Panc1 (cell line): Measurements from ENCODE around the gene SLC9A7. TPM values are rescaled to one million over a fixed set of nuclear protein-coding genes. Genes with fewer than 3 reads are reported as not detected.

ENCODE experiments used
- ATAC-seq: fragments of 200-7000 bp; cut with Tn5 transposase; 2 replicates; pipeline ENCODE4 v1.9.1; 2020; ENCODE audit warnings: mild to moderate bottlenecking, moderate library complexity
- BruUV-seq: library from RNA; stranded (reverse); fragments of 400-500 nt; replicated peaks from 2 replicates; lab custom pipeline; 2021; lab: Mats Ljungman, UMichigan
- CTCF ChIA-PET: fragments of 300-600 bp; sonication (Branson Sonifier 250); formaldehyde crosslinking; loops from one replicate; lab custom pipeline; 2022; ENCODE audit warnings: antibody characterized with exemption; lab: Charles Lee
- POLR2A ChIA-PET: fragments of 300-600 bp; sonication (Branson Sonifier 250); formaldehyde crosslinking; loops from one replicate; lab custom pipeline; 2022; ENCODE audit warnings: antibody characterized with exemption; lab: Charles Lee
- DNase-seq: peaks from one replicate; pipeline ENCODE4 v3.0.0-alpha.2; 2010; ENCODE audit warnings: low read depth, low spot score
- H3K27ac ChIP-seq: 2 replicates; pipeline ENCODE4 v1.5.1; 2011; ENCODE audit warnings: mild to moderate bottlenecking, low read length, inconsistent platforms
- H3K27me3 ChIP-seq: fragments of 200-500 bp; sonication (Bioruptor generic); 2 replicates; pipeline ENCODE4 v1.6.0; 2014; ENCODE audit warnings: low read length, inconsistent platforms; ENCODE audit not compliant: control insufficient read depth, insufficient read depth
- H3K36me3 ChIP-seq: fragments of 200-500 bp; sonication (Bioruptor generic); 2 replicates; pipeline ENCODE4 v1.5.1; 2014; ENCODE audit warnings: inconsistent platforms, mild to moderate bottlenecking, low read length, moderate library complexity; ENCODE audit not compliant: control insufficient read depth, insufficient read depth
- H3K4me1 ChIP-seq: 2 replicates; pipeline ENCODE4 v1.5.1; 2011; ENCODE audit warnings: inconsistent platforms, mild to moderate bottlenecking, low read length, moderate library complexity; ENCODE audit not compliant: control insufficient read depth, insufficient read depth
- H3K4me3 ChIP-seq, 2 experiments: 2 replicates each; pipeline ENCODE4 v1.5.1; 2011 to 2012; ENCODE audit warnings: low read depth in 2 of 2, low read length in 2 of 2, mild to moderate bottlenecking in 2 of 2, inconsistent platforms in 1 of 2, moderate library complexity in 1 of 2
- H3K9me3 ChIP-seq: fragments of 200-500 bp; sonication (Bioruptor generic); 2 replicates; pipeline ENCODE4 v1.5.1; 2014; ENCODE audit warnings: low read depth, mild to moderate bottlenecking, inconsistent platforms, low read length, moderate library complexity; ENCODE audit not compliant: control insufficient read depth, insufficient read depth
- CTCF ChIP-seq: fragments of 450-650 bp; IDR thresholded peaks from 2 replicates; pipeline ENCODE4 v1.5.1; 2017; ENCODE audit warnings: mild to moderate bottlenecking
- POLR2AphosphoS5 ChIP-seq: IDR thresholded peaks from 2 replicates; pipeline ENCODE4 v1.6.1; 2012; ENCODE audit warnings: mild to moderate bottlenecking, low read depth, low read length, moderate library complexity
- SIN3A ChIP-seq: IDR thresholded peaks from 2 replicates; pipeline ENCODE4 v1.6.1; 2012; ENCODE audit warnings: low read depth, mild to moderate bottlenecking, low read length, moderate library complexity, borderline replicate concordance; ENCODE audit not compliant: insufficient read depth
- TCF7L2 ChIP-seq: IDR thresholded peaks from 2 replicates; pipeline ENCODE4 v1.6.1; 2011; ENCODE audit warnings: mild to moderate bottlenecking, low read depth, low read length, inconsistent platforms
- in situ Hi-C: cut with HindIII; loops from 2 replicates; pipeline ENCODE4 v1.10.0; 2016; ENCODE audit warnings: low sequenced_read_pairs, low pct_unique_long_range_greater_than_20kb
- intact Hi-C: fragments of 100-400 bp; cut with micrococcal nuclease; formaldehyde crosslinking; loops from one replicate; pipeline ENCODE4 v1.10.0; 2022; ENCODE audit not compliant: unreplicated experiment
- total RNA-seq: library from RNA; stranded (reverse); gene quantifications from one replicate; pipeline ENCODE4 v1.2.1, GENCODE V29; 2021; ENCODE audit not compliant: unreplicated experiment
- TF ChIP-seq, protein P1 (sequence below), 2 experiments: IDR thresholded peaks; 2 replicates each; pipeline ENCODE4 v1.6.1; 2011 to 2012; ENCODE audit warnings: low read depth in 2 of 2, control low read depth in 1 of 2, low read length in 1 of 2, mild to moderate bottlenecking in 1 of 2, moderate library complexity in 1 of 2; ENCODE audit not compliant: insufficient read depth in 1 of 2

SLC9A7 gene
- total RNA-seq, 1 experiment from 2014 or later, result 80.4 TPM

DNA sequence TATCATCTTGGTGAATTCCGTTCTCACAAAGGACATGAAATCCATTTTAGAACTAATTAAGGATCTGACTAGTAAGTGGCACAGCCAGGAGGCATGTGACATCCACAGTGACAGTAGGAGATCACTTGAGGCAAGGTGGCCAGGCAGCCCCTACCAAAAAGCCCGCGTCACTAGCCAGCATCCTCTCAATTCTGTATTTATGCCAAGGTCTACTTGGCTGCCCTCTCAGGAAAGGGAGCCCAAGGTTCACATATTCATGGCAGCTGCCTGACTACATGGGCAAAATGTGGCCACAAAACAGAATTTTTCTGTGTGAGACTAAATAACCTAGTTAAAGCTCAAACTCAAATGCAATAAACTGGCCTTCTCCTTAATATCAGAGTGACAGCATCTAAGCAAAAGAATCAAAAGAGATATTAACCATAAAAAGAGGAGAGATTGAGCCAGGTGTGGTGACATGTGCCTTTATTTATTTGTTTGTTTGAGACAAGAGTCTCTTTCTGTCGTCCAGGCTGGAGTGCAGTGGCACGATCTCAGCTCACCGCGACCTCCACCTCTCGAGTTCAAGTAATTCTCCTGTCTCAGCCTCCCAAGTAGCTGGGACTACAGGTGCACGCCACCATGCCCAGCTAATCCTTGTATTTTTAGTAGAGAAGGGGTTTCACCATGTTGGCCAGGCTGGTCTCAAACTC is 51.5 kb downstream of the SLC9A7 start:
- Histone ChIP-seq H3K36me3 (no peaks in the 10 kb centered on the region), H3K4me3 (no peak overlapping the region), H3K27ac (no peak overlapping the region), H3K4me1 (peaks cover 20% of the 10 kb centered on the region), H3K27me3 (no peaks in the 10 kb centered on the region), H3K9me3 (no peaks in the 10 kb centered on the region)
- ATAC-seq, result no peak
- DNase-seq, result no peak
- ChIA-PET POLR2A (no interaction called here), CTCF (no interaction called here)
- in situ Hi-C loops, result no loop called here
- no TSS peak for BruUV-seq
- intact Hi-C loops, result no loop called here
- TF ChIP-seq, protein P1, sequence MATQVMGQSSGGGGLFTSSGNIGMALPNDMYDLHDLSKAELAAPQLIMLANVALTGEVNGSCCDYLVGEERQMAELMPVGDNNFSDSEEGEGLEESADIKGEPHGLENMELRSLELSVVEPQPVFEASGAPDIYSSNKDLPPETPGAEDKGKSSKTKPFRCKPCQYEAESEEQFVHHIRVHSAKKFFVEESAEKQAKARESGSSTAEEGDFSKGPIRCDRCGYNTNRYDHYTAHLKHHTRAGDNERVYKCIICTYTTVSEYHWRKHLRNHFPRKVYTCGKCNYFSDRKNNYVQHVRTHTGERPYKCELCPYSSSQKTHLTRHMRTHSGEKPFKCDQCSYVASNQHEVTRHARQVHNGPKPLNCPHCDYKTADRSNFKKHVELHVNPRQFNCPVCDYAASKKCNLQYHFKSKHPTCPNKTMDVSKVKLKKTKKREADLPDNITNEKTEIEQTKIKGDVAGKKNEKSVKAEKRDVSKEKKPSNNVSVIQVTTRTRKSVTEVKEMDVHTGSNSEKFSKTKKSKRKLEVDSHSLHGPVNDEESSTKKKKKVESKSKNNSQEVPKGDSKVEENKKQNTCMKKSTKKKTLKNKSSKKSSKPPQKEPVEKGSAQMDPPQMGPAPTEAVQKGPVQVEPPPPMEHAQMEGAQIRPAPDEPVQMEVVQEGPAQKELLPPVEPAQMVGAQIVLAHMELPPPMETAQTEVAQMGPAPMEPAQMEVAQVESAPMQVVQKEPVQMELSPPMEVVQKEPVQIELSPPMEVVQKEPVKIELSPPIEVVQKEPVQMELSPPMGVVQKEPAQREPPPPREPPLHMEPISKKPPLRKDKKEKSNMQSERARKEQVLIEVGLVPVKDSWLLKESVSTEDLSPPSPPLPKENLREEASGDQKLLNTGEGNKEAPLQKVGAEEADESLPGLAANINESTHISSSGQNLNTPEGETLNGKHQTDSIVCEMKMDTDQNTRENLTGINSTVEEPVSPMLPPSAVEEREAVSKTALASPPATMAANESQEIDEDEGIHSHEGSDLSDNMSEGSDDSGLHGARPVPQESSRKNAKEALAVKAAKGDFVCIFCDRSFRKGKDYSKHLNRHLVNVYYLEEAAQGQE (IDR thresholded peaks at IDR 0.05; ENCODE audit: insufficient read depth in 1 of 2, low read depth in 2 of 2, low read length in 1 of 2), result no peak
- no peak for TF ChIP-seq TCF7L2
- no peak for TF ChIP-seq CTCF
- no peak for TF ChIP-seq SIN3A

DNA sequence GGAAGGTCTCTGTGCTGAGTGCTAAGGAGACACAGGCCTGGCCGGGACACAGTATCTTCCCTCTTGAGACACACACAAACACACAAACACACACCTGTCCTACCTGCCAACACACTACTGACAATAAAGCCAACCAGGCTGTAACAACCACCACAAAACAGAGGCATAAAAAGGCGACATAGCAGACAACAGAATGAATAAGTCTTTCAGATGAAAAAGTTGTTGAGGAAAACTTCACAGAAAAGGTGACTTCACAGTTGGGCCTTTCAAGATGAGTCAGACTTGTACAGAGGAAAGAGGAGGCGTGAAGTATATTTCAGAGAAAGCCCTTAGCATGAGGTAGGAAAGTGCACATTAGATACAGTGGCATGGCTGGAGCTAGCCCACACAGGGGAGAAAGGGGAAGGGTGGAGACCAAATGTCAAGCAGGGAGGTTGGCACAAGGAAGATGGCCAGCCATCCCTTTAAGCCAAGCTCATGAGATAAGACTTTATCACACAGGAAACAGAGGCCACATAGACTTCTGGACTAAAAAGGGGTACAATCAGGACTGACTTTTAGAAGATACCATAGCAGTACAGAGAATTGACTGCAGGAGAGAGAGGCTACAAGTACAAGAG is 54.0 kb downstream of the SLC9A7 start:
- CTCF ChIA-PET, result no interaction called here

More for the DNA sequence above, 54.0 kb downstream of the SLC9A7 start:
- no peak; the same call in 1 of the 2 replicates for ATAC-seq
- Histone ChIP-seq H3K4me3 (no peak overlapping the region), H3K27me3 (no peaks in the 10 kb centered on the region), H3K4me1 (peaks cover 2% of the 10 kb centered on the region; the same call in 1 of the 2 replicates), H3K27ac (no peak overlapping the region), H3K9me3 (no peaks in the 10 kb centered on the region), H3K36me3 (no peaks in the 10 kb centered on the region)
- in situ Hi-C loops (no loop called here), intact Hi-C loops (no loop called here)
- TF ChIP-seq TCF7L2 (no peak), POLR2AphosphoS5 (no peak), SIN3A (no peak), CTCF (no peak)
- TF ChIP-seq, protein P1 (IDR thresholded peaks at IDR 0.05; ENCODE audit: insufficient read depth in 1 of 2, low read depth in 2 of 2, low read length in 1 of 2), result no peak
- POLR2A ChIA-PET, result no interaction called here
- no TSS peak for BruUV-seq
- DNase-seq, result no peak
